Stimulated activated CD4-positive, alpha-beta T cell treated with anti-CD3 and anti-CD28 coated beads, Interleukin-1b, Interleukin-23, amount 100 ng/mL, for 4 hours (primary cell): ENCODE measurements around the gene CAMK2B.

Experiments
- DNase-seq, 2 donors: peaks; one replicate each; pipeline ENCODE4 v3.0.0-alpha.2; 2020; ENCODE audit warnings: low read depth in 2 of 2

The CAMK2B gene

GRCh38 chr7:44329888-44330287 lies 4.5 kb upstream of the CAMK2B start:
- DNase-seq, result no peak

- no peak for DNase-seq
Measured at GRCh38 chr7:44329081-44329480, 3.7 kb upstream of the CAMK2B start.

- no peak for DNase-seq
Measured at GRCh38 chr7:44327981-44328380, 2.6 kb upstream of the CAMK2B start.

- no peak for DNase-seq
Measured at GRCh38 chr7:44326261-44327125, 1.1 kb upstream of the CAMK2B start.

GRCh38 chr7:44325811-44326241 lies 432 bp upstream of the CAMK2B start:
- no peak for DNase-seq

GRCh38 chr7:44324481-44325200 lies 753 bp downstream of the CAMK2B start:
- DNase-seq, result no peak

GRCh38 chr7:44324204-44324480 lies 1.3 kb downstream of the CAMK2B start:
- no peak for DNase-seq

GRCh38 chr7:44323381-44324203 lies 1.8 kb downstream of the CAMK2B start:
- DNase-seq, result no peak

GRCh38 chr7:44322631-44323363 lies 2.6 kb downstream of the CAMK2B start:
- no peak for DNase-seq

- no peak for DNase-seq
Measured at GRCh38 chr7:44321796-44322195, 3.6 kb downstream of the CAMK2B start.

GRCh38 chr7:44320794-44321371 lies 4.5 kb downstream of the CAMK2B start:
- no peak for DNase-seq

- DNase-seq, result no peak
Measured at GRCh38 chr7:44320141-44320540, 5.3 kb downstream of the CAMK2B start.

- DNase-seq, result no peak
Measured at GRCh38 chr7:44318332-44318731, 7.1 kb downstream of the CAMK2B start.

- no peak for DNase-seq
Measured at GRCh38 chr7:44315301-44315903, 10.0 kb downstream of the CAMK2B start.

- no peak for DNase-seq
Measured at GRCh38 chr7:44313621-44314031, 11.8 kb downstream of the CAMK2B start.

GRCh38 chr7:44313016-44313415 lies 12.4 kb downstream of the CAMK2B start:
- DNase-seq, result no peak

- no peak for DNase-seq
Measured at GRCh38 chr7:44311561-44312495, 13.6 kb downstream of the CAMK2B start.

- DNase-seq, result no peak
Measured at GRCh38 chr7:44310221-44310848, 15.1 kb downstream of the CAMK2B start.
